Neutrophil (primary cell): ENCODE results near the gene CUEDC2.

Source experiments
- H3K27ac ChIP-seq: fragments of 200-600 bp; sonication (generic); 2 replicates; pipeline ENCODE4 v1.5.1; 2016; ENCODE audit warnings: mild to moderate bottlenecking, moderate library complexity
- H3K27me3 ChIP-seq: fragments of 200-600 bp; sonication (generic); 2 replicates; pipeline ENCODE4 v1.6.0; 2016; ENCODE audit warnings: mild to moderate bottlenecking
- H3K36me3 ChIP-seq: fragments of 200-600 bp; sonication (generic); 2 replicates; pipeline ENCODE4 v1.5.1; 2017
- H3K4me1 ChIP-seq, 2 experiments: fragments of 200-600 bp in 1 of 2; sonication (generic) in 1 of 2; 1 replicate in 1 of 2; 2 replicates in 1 of 2; pipeline versions ENCODE4 v1.5.1 to v1.6.1; 2013 to 2016; ENCODE audit warnings: low read depth in 1 of 2, low read length in 1 of 2, mild to moderate bottlenecking in 1 of 2, moderate library complexity in 1 of 2; ENCODE audit not compliant: control insufficient read depth in 1 of 2, insufficient read depth in 1 of 2
- H3K4me3 ChIP-seq, 2 experiments: fragments of 200-600 bp in 1 of 2; sonication (generic) in 1 of 2; 1 replicate in 1 of 2; 2 replicates in 1 of 2; pipeline ENCODE4 v1.5.1; 2013 to 2016; ENCODE audit warnings: low read depth in 1 of 2, low read length in 1 of 2, mild to moderate bottlenecking in 1 of 2, moderate library complexity in 1 of 2
- H3K9me3 ChIP-seq: fragments of 200-600 bp; sonication (generic); 2 replicates; pipeline ENCODE4 v1.5.1; 2016
- CTCF ChIP-seq: fragments of 200-600 bp; sonication (generic); IDR thresholded peaks from 2 replicates; pipeline ENCODE4 v1.5.1; 2016; ENCODE audit warnings: antibody characterized with exemption

CUEDC2 gene

GRCh38 chr10:102381983-102382382, 50.4 kb downstream of the CUEDC2 start:
- no peaks in the 10 kb centered on the region for H3K4me1 ChIP-seq
- no peak overlapping the region for H3K27ac ChIP-seq
- peaks cover 69% of the 10 kb centered on the region for H3K36me3 ChIP-seq
- no peaks in the 10 kb centered on the region for H3K27me3 ChIP-seq
- no peaks in the 10 kb centered on the region for H3K9me3 ChIP-seq
- TF ChIP-seq CTCF, result no peak
- no peak overlapping the region for H3K4me3 ChIP-seq

- Histone ChIP-seq H3K9me3 (no peaks in the 10 kb centered on the region), H3K27me3 (no peaks in the 10 kb centered on the region), H3K36me3 (peaks cover 95% of the 10 kb centered on the region), H3K27ac (no peak overlapping the region), H3K4me3 (no peak overlapping the region), H3K4me1 (no peaks in the 10 kb centered on the region)
- TF ChIP-seq CTCF, result no peak
Measured at GRCh38 chr10:102379383-102379782, 53.0 kb downstream of the CUEDC2 start.

GRCh38 chr10:102376901-102377300, 55.5 kb downstream of the CUEDC2 start:
- no peaks in the 10 kb centered on the region for H3K9me3 ChIP-seq
- H3K4me1 ChIP-seq, result no peaks in the 10 kb centered on the region
- no peak overlapping the region for H3K27ac ChIP-seq
- peaks cover 100% of the 10 kb centered on the region for H3K36me3 ChIP-seq
- no peaks in the 10 kb centered on the region for H3K27me3 ChIP-seq
- no peak for TF ChIP-seq CTCF
- H3K4me3 ChIP-seq, result no peak overlapping the region

- Histone ChIP-seq H3K4me3 (no peak overlapping the region), H3K4me1 (no peaks in the 10 kb centered on the region), H3K36me3 (peaks cover 100% of the 10 kb centered on the region), H3K27ac (no peak overlapping the region), H3K9me3 (no peaks in the 10 kb centered on the region), H3K27me3 (no peaks in the 10 kb centered on the region)
- no peak for TF ChIP-seq CTCF
Measured at GRCh38 chr10:102375867-102376266, 56.5 kb downstream of the CUEDC2 start.

- no peak for TF ChIP-seq CTCF
- Histone ChIP-seq H3K36me3 (peaks cover 100% of the 10 kb centered on the region), H3K4me1 (no peaks in the 10 kb centered on the region), H3K9me3 (no peaks in the 10 kb centered on the region), H3K4me3 (no peak overlapping the region), H3K27me3 (no peaks in the 10 kb centered on the region), H3K27ac (no peak overlapping the region)
Measured at GRCh38 chr10:102375250-102375649, 57.1 kb downstream of the CUEDC2 start.
